BLaER1 treated with 17β-estradiol and CSF1 and Interleukin-3, amounts not matched to agents 10 nM and 100 nM (cell line): Measurements from ENCODE around the gene NT5DC2.
A peak's percentile ranks its signal among the peaks of the same experiment; 100 is the strongest.

ENCODE experiments used
- H3K27ac ChIP-seq, 11 experiments: shearing (Covaris generic); formaldehyde crosslinking; 2 replicates each; pipeline ENCODE4 v1.8.1; 2022
- H3K27me3 ChIP-seq, 11 experiments: shearing (Covaris generic); formaldehyde crosslinking; 2 replicates each; pipeline ENCODE4 v1.8.1; 2022
- H3K36me3 ChIP-seq, 11 experiments: shearing (Covaris generic); formaldehyde crosslinking; 2 replicates each; pipeline ENCODE4 v1.8.1; 2022
- H3K4me1 ChIP-seq, 10 experiments: shearing (Covaris generic); formaldehyde crosslinking; 2 replicates each; pipeline ENCODE4 v1.8.1; 2022
- H3K4me2 ChIP-seq, 11 experiments: shearing (Covaris generic); formaldehyde crosslinking; 2 replicates each; pipeline ENCODE4 v1.8.1; 2022
- H3K4me3 ChIP-seq, 10 experiments: shearing (Covaris generic); formaldehyde crosslinking; 2 replicates each; pipeline ENCODE4 v1.8.1; 2022
- H3K9ac ChIP-seq, 11 experiments: shearing (Covaris generic); formaldehyde crosslinking; 2 replicates each; pipeline ENCODE4 v1.8.1; 2022
- H3K9me3 ChIP-seq, 11 experiments: shearing (Covaris generic); formaldehyde crosslinking; replicated peaks in 1 of 11; 2 replicates each; pipeline ENCODE4 v1.8.1; 2022
- H4K20me1 ChIP-seq, 11 experiments: shearing (Covaris generic); formaldehyde crosslinking; 2 replicates each; pipeline ENCODE4 v1.8.1; 2022
- Cebpa-rat ChIP-seq, 11 experiments: shearing (Covaris generic); IDR thresholded peaks; 2 replicates each; pipeline ENCODE4 v1.8.1; 2022

Gene NT5DC2

GRCh38 chr3:52502808-52503350 lies 30.8 kb downstream of the NT5DC2 start:
- Histone ChIP-seq H3K27me3 (no peaks in the 10 kb centered on the region), H3K9me3 (no peaks in the 10 kb centered on the region), H3K9ac (peak overlapping the region; percentile 26 to 93 (median 69); a peak in 16 of 22 replicates), H3K27ac (peak overlapping the region; percentile 31 to 99 (median 95); a peak in 20 of 22 replicates), H3K4me2 (peak overlapping the region; percentile 45 to 100 (median 96)), H3K4me3 (no peak overlapping the region; a peak in 1 of 20 replicates), H4K20me1 (peaks cover 0 to 63% (median 0%) of the 10 kb centered on the region in 11 experiments; a peak in 9 of 22 replicates), H3K4me1 (peaks cover 54 to 97% (median 65%) of the 10 kb centered on the region in 10 experiments), H3K36me3 (peaks cover 0 to 82% (median 65%) of the 10 kb centered on the region in 11 experiments; a peak in 14 of 22 replicates)
- no peak for TF ChIP-seq Cebpa-rat (IDR thresholded peaks at IDR 0.05)

GRCh38 chr3:52502001-52502400 lies 31.7 kb downstream of the NT5DC2 start:
- Histone ChIP-seq H3K4me3 (peak overlapping the region in 2 of 10 experiments; percentile 20 to 43; a peak in 2 of 20 replicates), H3K36me3 (peaks cover 0 to 81% (median 62%) of the 10 kb centered on the region in 11 experiments; a peak in 14 of 22 replicates), H3K4me1 (peaks cover 62 to 97% (median 74%) of the 10 kb centered on the region in 10 experiments), H3K9ac (peak overlapping the region; percentile 26 to 93 (median 69); a peak in 19 of 22 replicates), H3K4me2 (peak overlapping the region; percentile 45 to 100 (median 96)), H3K9me3 (no peaks in the 10 kb centered on the region), H3K27me3 (no peaks in the 10 kb centered on the region), H3K27ac (peak overlapping the region; percentile 48 to 99 (median 95); a peak in 21 of 22 replicates), H4K20me1 (peaks cover 0 to 54% (median 0%) of the 10 kb centered on the region in 11 experiments; a peak in 9 of 22 replicates)
- TF ChIP-seq Cebpa-rat (IDR thresholded peaks at IDR 0.05): no peak

- H3K9ac ChIP-seq: peak overlapping the region in 10 of 11 experiments; percentile 9 to 93 (median 73); a peak in 19 of 22 replicates
- no peaks in the 10 kb centered on the region for H3K9me3 ChIP-seq
- no peaks in the 10 kb centered on the region for H3K27me3 ChIP-seq
- H3K4me1 ChIP-seq: peaks cover 62 to 97% (median 83%) of the 10 kb centered on the region in 10 experiments
- peaks cover 0 to 81% (median 57%) of the 10 kb centered on the region in 11 experiments; a peak in 14 of 22 replicates for H3K36me3 ChIP-seq
- peak overlapping the region; percentile 45 to 100 (median 96); a peak in 21 of 22 replicates for H3K4me2 ChIP-seq
- H3K27ac ChIP-seq: peak overlapping the region; percentile 48 to 99 (median 95)
- H4K20me1 ChIP-seq: peaks cover 0 to 45% (median 0%) of the 10 kb centered on the region in 11 experiments; a peak in 9 of 22 replicates
- TF ChIP-seq Cebpa-rat (IDR thresholded peaks at IDR 0.05): no peak
- H3K4me3 ChIP-seq: peak overlapping the region in 3 of 10 experiments; percentile 19 to 28 (median 20); a peak in 4 of 20 replicates
These were observed 32.6 kb downstream of the NT5DC2 start for GRCh38 chr3:52501046-52501445.

GRCh38 chr3:52498137-52499054 lies 35.3 kb downstream of the NT5DC2 start:
- peak overlapping the region; percentile 75 to 96 (median 91) for H3K9ac ChIP-seq

GRCh38 chr3:52495777-52496602 lies 37.7 kb downstream of the NT5DC2 start:
- H3K4me3 ChIP-seq: peak overlapping the region in 8 of 10 experiments; percentile 22 to 81 (median 66); a peak in 15 of 20 replicates
- no peaks in the 10 kb centered on the region for H3K9me3 ChIP-seq
- TF ChIP-seq Cebpa-rat (IDR thresholded peaks at IDR 0.05): no peak
- peak overlapping the region; percentile 85 to 99 (median 97) for H3K27ac ChIP-seq
- no peaks in the 10 kb centered on the region; a peak in 2 of 22 replicates for H4K20me1 ChIP-seq
- H3K36me3 ChIP-seq: peaks cover 28 to 76% (median 54%) of the 10 kb centered on the region in 11 experiments
- H3K27me3 ChIP-seq: no peaks in the 10 kb centered on the region
- peak overlapping the region; percentile 71 to 96 (median 91) for H3K9ac ChIP-seq
- H3K4me1 ChIP-seq: peaks cover 67 to 99% (median 98%) of the 10 kb centered on the region in 10 experiments
- H3K4me2 ChIP-seq: peak overlapping the region; percentile 76 to 100 (median 98)

More at GRCh38 chr3:52498137-52499054, 35.3 kb downstream of the NT5DC2 start:
- Histone ChIP-seq H3K27me3 (no peaks in the 10 kb centered on the region), H3K4me2 (peak overlapping the region; percentile 69 to 100 (median 98)), H4K20me1 (peaks cover 0 to 18% (median 0%) of the 10 kb centered on the region in 11 experiments; a peak in 5 of 22 replicates), H3K4me1 (peaks cover 81 to 99% (median 98%) of the 10 kb centered on the region in 10 experiments), H3K9me3 (no peaks in the 10 kb centered on the region), H3K27ac (peak overlapping the region; percentile 85 to 99 (median 97)), H3K36me3 (peaks cover 3 to 76% (median 46%) of the 10 kb centered on the region in 11 experiments; a peak in 19 of 22 replicates), H3K4me3 (peak overlapping the region in 9 of 10 experiments; percentile 2 to 81 (median 62); a peak in 16 of 20 replicates)
- peak in 10 of 11 experiments; percentile 13 to 88 (median 74); a peak in 15 of 22 replicates for TF ChIP-seq Cebpa-rat (IDR thresholded peaks at IDR 0.05)

- Histone ChIP-seq H3K4me2 (peak within 1 kb of the TSS; percentile 76 to 100 (median 98)), H3K9me3 (no peaks in the 10 kb centered on the region), H3K27ac (peak within 1 kb of the TSS; percentile 85 to 99 (median 97)), H3K9ac (peak within 1 kb of the TSS; percentile 71 to 96 (median 91)), H3K36me3 (peaks cover 28 to 70% (median 47%) of the 10 kb centered on the region in 11 experiments), H3K4me1 (peaks cover 69 to 99% (median 98%) of the 10 kb centered on the region in 10 experiments), H3K27me3 (no peaks in the 10 kb centered on the region), H3K4me3 (peak within 1 kb of the TSS in 9 of 10 experiments; percentile 14 to 81 (median 62); a peak in 15 of 20 replicates), H4K20me1 (peaks cover 0 to 5% (median 0%) of the 10 kb centered on the region in 11 experiments; a peak in 2 of 22 replicates)
- no peak for TF ChIP-seq Cebpa-rat (IDR thresholded peaks at IDR 0.05)
These were observed 38.7 kb downstream of the NT5DC2 start, which contains the start of gene STAB1 for GRCh38 chr3:52494886-52495495. STAB1 (plus strand) TSS chr3:52495338; CDS start chr3:52495414, 76 bp downstream.

- no peak for TF ChIP-seq Cebpa-rat (IDR thresholded peaks at IDR 0.05)
- Histone ChIP-seq H3K27me3 (no peaks in the 10 kb centered on the region), H3K36me3 (peaks cover 32 to 73% (median 52%) of the 10 kb centered on the region in 11 experiments), H4K20me1 (peaks cover 0 to 6% (median 0%) of the 10 kb centered on the region in 11 experiments; a peak in 2 of 22 replicates), H3K4me3 (peak overlapping the region in 6 of 10 experiments; percentile 60 to 81 (median 70); a peak in 9 of 20 replicates), H3K4me1 (peaks cover 69 to 99% (median 98%) of the 10 kb centered on the region in 10 experiments), H3K9me3 (no peaks in the 10 kb centered on the region), H3K27ac (peak overlapping the region; percentile 85 to 99 (median 97)), H3K4me2 (peak overlapping the region in 10 of 11 experiments; percentile 81 to 100 (median 98); a peak in 20 of 22 replicates), H3K9ac (peak overlapping the region; percentile 71 to 96 (median 91))
These were observed 39.2 kb downstream of the NT5DC2 start for GRCh38 chr3:52494445-52494844.
